ENCODE measurements around the gene HS1BP3.

- TF ChIP-seq CTCF (IDR thresholded peaks at IDR 0.05) = no peak
- TF ChIP-seq EZH2 (IDR thresholded peaks at IDR 0.05) = no peak
Observed at GRCh38 chr2:20616341-20616871, 34.5 kb downstream of the HS1BP3 start.

Measured in neural progenitor cell (in vitro differentiated cells).